Panc1 (cell line): Measurements from ENCODE around the gene WDR1. TPM values are rescaled to one million over a fixed set of nuclear protein-coding genes. Genes with fewer than 3 reads are reported as not detected.

ENCODE experiments used
- ATAC-seq: fragments of 200-7000 bp; cut with Tn5 transposase; 2 replicates; pipeline ENCODE4 v1.9.1; 2020; ENCODE audit warnings: mild to moderate bottlenecking, moderate library complexity
- BruUV-seq: library from RNA; stranded (reverse); fragments of 400-500 nt; replicated peaks from 2 replicates; lab custom pipeline; 2021; lab: Mats Ljungman, UMichigan
- CTCF ChIA-PET: fragments of 300-600 bp; sonication (Branson Sonifier 250); formaldehyde crosslinking; loops from one replicate; lab custom pipeline; 2022; ENCODE audit warnings: antibody characterized with exemption; lab: Charles Lee
- POLR2A ChIA-PET: fragments of 300-600 bp; sonication (Branson Sonifier 250); formaldehyde crosslinking; loops from one replicate; lab custom pipeline; 2022; ENCODE audit warnings: antibody characterized with exemption; lab: Charles Lee
- DNase-seq: peaks from one replicate; pipeline ENCODE4 v3.0.0-alpha.2; 2010; ENCODE audit warnings: low read depth, low spot score
- H3K27ac ChIP-seq: 2 replicates; pipeline ENCODE4 v1.5.1; 2011; ENCODE audit warnings: mild to moderate bottlenecking, low read length, inconsistent platforms
- H3K27me3 ChIP-seq: fragments of 200-500 bp; sonication (Bioruptor generic); 2 replicates; pipeline ENCODE4 v1.6.0; 2014; ENCODE audit warnings: low read length, inconsistent platforms; ENCODE audit not compliant: control insufficient read depth, insufficient read depth
- H3K36me3 ChIP-seq: fragments of 200-500 bp; sonication (Bioruptor generic); 2 replicates; pipeline ENCODE4 v1.5.1; 2014; ENCODE audit warnings: inconsistent platforms, mild to moderate bottlenecking, low read length, moderate library complexity; ENCODE audit not compliant: control insufficient read depth, insufficient read depth
- H3K4me1 ChIP-seq: 2 replicates; pipeline ENCODE4 v1.5.1; 2011; ENCODE audit warnings: inconsistent platforms, mild to moderate bottlenecking, low read length, moderate library complexity; ENCODE audit not compliant: control insufficient read depth, insufficient read depth
- H3K4me3 ChIP-seq, 2 experiments: 2 replicates each; pipeline ENCODE4 v1.5.1; 2011 to 2012; ENCODE audit warnings: low read depth in 2 of 2, low read length in 2 of 2, mild to moderate bottlenecking in 2 of 2, inconsistent platforms in 1 of 2, moderate library complexity in 1 of 2
- H3K9me3 ChIP-seq: fragments of 200-500 bp; sonication (Bioruptor generic); 2 replicates; pipeline ENCODE4 v1.5.1; 2014; ENCODE audit warnings: low read depth, mild to moderate bottlenecking, inconsistent platforms, low read length, moderate library complexity; ENCODE audit not compliant: control insufficient read depth, insufficient read depth
- CTCF ChIP-seq: fragments of 450-650 bp; IDR thresholded peaks from 2 replicates; pipeline ENCODE4 v1.5.1; 2017; ENCODE audit warnings: mild to moderate bottlenecking
- POLR2AphosphoS5 ChIP-seq: IDR thresholded peaks from 2 replicates; pipeline ENCODE4 v1.6.1; 2012; ENCODE audit warnings: mild to moderate bottlenecking, low read depth, low read length, moderate library complexity
- SIN3A ChIP-seq: IDR thresholded peaks from 2 replicates; pipeline ENCODE4 v1.6.1; 2012; ENCODE audit warnings: low read depth, mild to moderate bottlenecking, low read length, moderate library complexity, borderline replicate concordance; ENCODE audit not compliant: insufficient read depth
- TCF7L2 ChIP-seq: IDR thresholded peaks from 2 replicates; pipeline ENCODE4 v1.6.1; 2011; ENCODE audit warnings: mild to moderate bottlenecking, low read depth, low read length, inconsistent platforms
- in situ Hi-C: cut with HindIII; loops from 2 replicates; pipeline ENCODE4 v1.10.0; 2016; ENCODE audit warnings: low sequenced_read_pairs, low pct_unique_long_range_greater_than_20kb
- intact Hi-C: fragments of 100-400 bp; cut with micrococcal nuclease; formaldehyde crosslinking; loops from one replicate; pipeline ENCODE4 v1.10.0; 2022; ENCODE audit not compliant: unreplicated experiment
- total RNA-seq: library from RNA; stranded (reverse); gene quantifications from one replicate; pipeline ENCODE4 v1.2.1, GENCODE V29; 2021; ENCODE audit not compliant: unreplicated experiment
- TF ChIP-seq, protein P1 (sequence below), 2 experiments: IDR thresholded peaks; 2 replicates each; pipeline ENCODE4 v1.6.1; 2011 to 2012; ENCODE audit warnings: low read depth in 2 of 2, control low read depth in 1 of 2, low read length in 1 of 2, mild to moderate bottlenecking in 1 of 2, moderate library complexity in 1 of 2; ENCODE audit not compliant: insufficient read depth in 1 of 2

Gene WDR1
- total RNA-seq, 1 experiment from 2014 or later = 260 TPM

DNA sequence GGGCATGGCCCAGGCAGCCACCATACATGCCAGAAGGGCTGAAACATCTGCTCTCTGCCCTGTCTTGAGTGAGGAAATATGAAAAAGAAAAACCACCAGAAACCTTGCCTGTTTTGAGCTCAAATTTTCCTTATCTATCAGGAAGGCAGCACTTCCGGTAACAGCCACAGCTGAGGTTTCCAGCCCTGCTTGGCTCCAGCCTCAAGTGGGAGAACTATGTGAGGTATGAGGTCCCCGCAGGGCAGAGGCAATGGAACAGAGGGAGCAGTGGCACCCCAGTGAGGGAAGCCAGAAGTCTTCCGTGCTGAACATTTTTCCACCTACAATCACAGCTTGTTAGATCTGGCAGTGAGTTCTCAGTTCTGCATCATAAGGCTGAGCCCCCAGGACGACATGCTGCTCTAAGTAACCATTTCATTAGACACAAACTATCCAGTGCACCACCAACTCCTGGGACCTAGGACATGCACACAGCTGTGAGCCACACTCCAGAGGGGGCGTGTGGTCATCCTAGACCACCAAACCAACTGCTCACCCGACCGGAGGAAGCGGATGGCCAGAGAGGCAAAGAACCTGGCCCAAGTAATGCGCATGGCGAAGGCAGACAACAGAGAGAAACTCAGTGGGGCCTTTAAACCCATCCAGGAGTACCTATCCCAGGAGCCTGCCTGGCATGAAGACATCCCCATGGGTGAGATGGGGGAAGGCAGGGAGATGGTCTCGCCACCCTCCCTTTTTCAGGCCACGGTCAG, 22.6 kb downstream of the WDR1 start:
- CTCF ChIA-PET = no interaction called here
- DNase-seq (no peak), ATAC-seq (no peak)
- Histone ChIP-seq H3K4me3 (no peak overlapping the region), H3K4me1 (no peaks in the 10 kb centered on the region), H3K36me3 (no peaks in the 10 kb centered on the region; the same call in 1 of the 2 replicates), H3K27ac (no peak overlapping the region), H3K9me3 (no peaks in the 10 kb centered on the region), H3K27me3 (no peaks in the 10 kb centered on the region)
- intact Hi-C loops = no loop called here
- POLR2A ChIA-PET = no interaction called here
- TF ChIP-seq TCF7L2 = no peak
- TF ChIP-seq CTCF = no peak
- no peak for TF ChIP-seq POLR2AphosphoS5
- TF ChIP-seq, protein P1, sequence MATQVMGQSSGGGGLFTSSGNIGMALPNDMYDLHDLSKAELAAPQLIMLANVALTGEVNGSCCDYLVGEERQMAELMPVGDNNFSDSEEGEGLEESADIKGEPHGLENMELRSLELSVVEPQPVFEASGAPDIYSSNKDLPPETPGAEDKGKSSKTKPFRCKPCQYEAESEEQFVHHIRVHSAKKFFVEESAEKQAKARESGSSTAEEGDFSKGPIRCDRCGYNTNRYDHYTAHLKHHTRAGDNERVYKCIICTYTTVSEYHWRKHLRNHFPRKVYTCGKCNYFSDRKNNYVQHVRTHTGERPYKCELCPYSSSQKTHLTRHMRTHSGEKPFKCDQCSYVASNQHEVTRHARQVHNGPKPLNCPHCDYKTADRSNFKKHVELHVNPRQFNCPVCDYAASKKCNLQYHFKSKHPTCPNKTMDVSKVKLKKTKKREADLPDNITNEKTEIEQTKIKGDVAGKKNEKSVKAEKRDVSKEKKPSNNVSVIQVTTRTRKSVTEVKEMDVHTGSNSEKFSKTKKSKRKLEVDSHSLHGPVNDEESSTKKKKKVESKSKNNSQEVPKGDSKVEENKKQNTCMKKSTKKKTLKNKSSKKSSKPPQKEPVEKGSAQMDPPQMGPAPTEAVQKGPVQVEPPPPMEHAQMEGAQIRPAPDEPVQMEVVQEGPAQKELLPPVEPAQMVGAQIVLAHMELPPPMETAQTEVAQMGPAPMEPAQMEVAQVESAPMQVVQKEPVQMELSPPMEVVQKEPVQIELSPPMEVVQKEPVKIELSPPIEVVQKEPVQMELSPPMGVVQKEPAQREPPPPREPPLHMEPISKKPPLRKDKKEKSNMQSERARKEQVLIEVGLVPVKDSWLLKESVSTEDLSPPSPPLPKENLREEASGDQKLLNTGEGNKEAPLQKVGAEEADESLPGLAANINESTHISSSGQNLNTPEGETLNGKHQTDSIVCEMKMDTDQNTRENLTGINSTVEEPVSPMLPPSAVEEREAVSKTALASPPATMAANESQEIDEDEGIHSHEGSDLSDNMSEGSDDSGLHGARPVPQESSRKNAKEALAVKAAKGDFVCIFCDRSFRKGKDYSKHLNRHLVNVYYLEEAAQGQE (IDR thresholded peaks at IDR 0.05; ENCODE audit: insufficient read depth in 1 of 2, low read depth in 2 of 2, low read length in 1 of 2) = no peak
- no peak for TF ChIP-seq SIN3A
- in situ Hi-C loops = no loop called here
- no TSS peak for BruUV-seq

DNA sequence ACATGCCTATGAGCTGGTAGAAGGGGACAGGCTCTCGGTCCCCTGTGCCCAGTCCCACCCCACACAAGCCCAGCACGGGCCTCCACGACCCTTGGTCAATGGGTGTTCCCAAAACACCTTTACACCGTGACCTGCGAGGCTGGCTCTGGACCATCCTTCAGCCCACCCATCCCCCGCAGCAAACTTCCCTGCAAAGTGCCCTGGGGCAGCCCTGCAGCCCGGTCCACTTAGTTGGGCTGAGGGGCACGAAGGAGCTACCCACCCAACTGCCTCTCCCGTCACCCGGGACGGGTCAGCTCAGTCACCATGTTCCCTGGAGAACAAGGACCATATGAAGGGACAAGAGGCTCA, 23.4 kb downstream of the WDR1 start:
- ChIA-PET CTCF (no interaction called here), POLR2A (no interaction called here)
- Histone ChIP-seq H3K36me3 (no peaks in the 10 kb centered on the region; the same call in 1 of the 2 replicates), H3K4me1 (no peaks in the 10 kb centered on the region), H3K9me3 (no peaks in the 10 kb centered on the region), H3K4me3 (no peak overlapping the region), H3K27ac (no peak overlapping the region), H3K27me3 (no peaks in the 10 kb centered on the region)
- in situ Hi-C loops (no loop called here), intact Hi-C loops (no loop called here)
- no peak for ATAC-seq
- no peak for TF ChIP-seq CTCF
- no peak for TF ChIP-seq POLR2AphosphoS5
- no peak for TF ChIP-seq SIN3A
- TF ChIP-seq, protein P1 (IDR thresholded peaks at IDR 0.05; ENCODE audit: insufficient read depth in 1 of 2, low read depth in 2 of 2, low read length in 1 of 2) = no peak
- TF ChIP-seq TCF7L2 = no peak
- no TSS peak for BruUV-seq
- DNase-seq = no peak
